ENCODE results near the gene NAT16.
"Not testable (repeated sequence)": the region's sequence is repeated elsewhere in the genome, so short reads cannot be mapped to it uniquely, and the experiment has no call there.

Gene NAT16

GRCh38 chr7:101180130-101180755 is at the start of gene NAT16:
Gene NAT16 (minus strand): TSS chr7:101180293. CDS start chr7:101174807, 5,486 bp downstream.
- DNase-seq: no peak

- DNase-seq: no peak
These were observed 46.6 kb upstream of the NAT16 start for GRCh38 chr7:101226721-101227120.

DNA sequence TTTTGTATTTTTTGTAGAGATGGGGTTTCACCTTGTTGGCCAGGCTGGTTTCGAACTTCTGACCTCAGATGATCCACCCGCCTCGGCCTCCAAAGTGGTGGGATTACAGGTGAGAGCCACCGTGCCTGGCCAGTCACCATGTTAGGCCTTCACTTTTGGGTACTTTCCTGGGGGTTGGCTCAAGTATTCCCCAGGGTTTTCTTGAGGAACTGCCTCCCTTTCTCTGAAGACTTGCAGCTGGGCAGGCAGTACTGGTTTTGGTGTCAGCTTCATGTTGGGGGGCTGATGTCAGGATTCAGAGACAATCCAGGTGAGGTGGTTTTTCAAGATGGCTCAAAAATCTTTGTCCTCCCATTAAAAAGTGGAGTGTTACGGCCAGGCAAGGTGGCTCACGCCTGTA is 45.6 kb upstream of the NAT16 start:
- no peak for DNase-seq

DNA sequence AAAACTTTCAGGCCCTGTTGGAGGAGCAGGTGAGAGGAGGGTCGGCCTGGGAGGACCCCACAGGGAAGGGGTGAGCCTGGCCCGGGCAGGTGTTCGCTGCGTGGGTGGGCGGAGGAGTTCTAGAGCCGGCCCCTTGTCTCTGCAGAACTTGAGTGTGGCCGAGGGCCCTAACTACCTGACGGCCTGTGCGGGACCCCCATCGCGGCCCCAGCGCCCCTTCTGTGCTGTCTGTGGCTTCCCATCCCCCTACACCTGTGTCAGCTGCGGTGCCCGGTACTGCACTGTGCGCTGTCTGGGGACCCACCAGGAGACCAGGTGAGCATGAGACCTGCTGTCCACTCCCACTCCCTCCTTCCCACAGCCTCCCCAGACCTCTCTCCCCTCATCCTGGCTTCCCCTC is 43.4 kb upstream of the NAT16 start:
- DNase-seq: no peak

- no peak for DNase-seq
These were observed 42.3 kb upstream of the NAT16 start for GRCh38 chr7:101222275-101222830.

- no peak for DNase-seq
These were observed 40.2 kb upstream of the NAT16 start for GRCh38 chr7:101220295-101220694.

- no peak for DNase-seq
These were observed 38.4 kb upstream of the NAT16 start for GRCh38 chr7:101218236-101219125.

- peak; percentile 97 for DNase-seq
These were observed 37.5 kb upstream of the NAT16 start, which contains the start of the genes PLOD3 and ZNHIT1 for GRCh38 chr7:101217388-101218235. Gene PLOD3 (minus strand): TSS chr7:101217581. CDS start chr7:101217274, 307 bp downstream. Gene ZNHIT1 (plus strand): TSS chr7:101218165. CDS start chr7:101218196, 31 bp downstream.

DNA sequence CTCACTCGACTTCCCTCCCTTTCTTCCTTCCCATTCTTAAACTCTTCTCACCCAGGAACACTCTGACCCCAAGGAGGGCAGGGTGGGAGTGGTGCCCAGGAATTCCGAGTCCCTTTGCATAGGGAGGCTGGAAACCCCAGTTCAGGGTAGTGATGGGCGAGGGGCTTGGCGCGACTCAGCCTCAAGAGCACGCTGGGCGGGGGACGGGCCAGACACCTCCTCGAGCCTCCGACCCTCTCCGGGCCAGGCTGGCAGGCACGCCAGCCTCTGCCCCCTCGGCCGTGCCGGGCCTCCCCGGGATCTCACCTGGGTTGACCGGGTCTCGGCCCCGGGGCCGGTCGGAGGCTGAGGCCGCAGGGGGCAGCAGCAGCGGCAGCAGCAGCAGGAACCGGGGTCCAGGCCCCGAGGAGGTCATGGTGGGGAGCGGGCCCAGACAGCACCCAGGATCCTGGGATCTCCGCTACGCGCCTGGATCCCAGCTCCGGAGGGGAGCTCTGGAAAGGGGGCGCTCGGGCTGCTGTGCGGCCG is 36.8 kb upstream of the NAT16 start:
- DNase-seq: no peak

DNA sequence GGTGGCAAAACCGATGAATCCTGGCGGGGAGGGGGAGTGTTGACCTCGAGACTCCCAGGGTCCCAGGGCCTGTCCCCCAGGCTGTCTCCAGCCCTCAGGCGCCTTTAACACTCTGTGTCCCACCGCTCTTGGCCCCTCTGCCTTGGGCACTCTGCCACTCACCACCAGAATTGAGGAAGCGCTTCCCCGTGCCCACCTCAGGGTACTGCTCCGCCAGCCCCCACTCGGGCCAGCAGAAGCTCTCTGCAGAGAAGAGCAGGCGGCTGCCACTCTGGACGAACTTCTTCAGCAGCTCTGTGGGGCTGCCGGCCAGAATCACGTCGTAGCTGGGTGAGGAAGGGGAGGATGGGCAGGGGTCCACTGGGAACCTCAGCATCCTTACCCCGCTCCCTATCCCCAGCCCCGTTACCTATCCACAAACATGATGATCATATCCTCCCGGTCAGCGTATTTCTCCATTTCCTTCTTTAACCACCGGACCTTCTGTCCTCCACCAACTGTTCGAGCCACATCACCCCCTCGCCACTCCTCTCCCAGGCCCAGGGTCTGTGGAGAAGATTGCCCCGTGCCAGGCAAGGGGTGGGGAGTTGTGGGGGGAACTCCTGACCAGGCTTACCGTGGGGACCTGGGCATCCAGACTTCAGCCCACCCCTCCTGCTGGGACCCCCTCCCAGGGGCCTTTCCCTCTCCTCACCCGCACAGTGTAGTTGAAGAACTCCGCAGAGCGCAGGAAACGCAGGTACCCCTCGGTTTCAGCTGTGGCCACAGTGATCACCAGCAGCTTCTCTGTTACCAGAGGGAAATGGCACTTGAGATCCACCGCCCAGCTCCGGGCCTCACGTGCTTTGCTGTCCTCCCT is 36.1 kb upstream of the NAT16 start:
- DNase-seq: no peak

GRCh38 chr7:101212014-101212413 is 31.9 kb upstream of the NAT16 start:
- DNase-seq: no peak

GRCh38 chr7:101211501-101211900 is 31.4 kb upstream of the NAT16 start:
- DNase-seq: no peak

DNA sequence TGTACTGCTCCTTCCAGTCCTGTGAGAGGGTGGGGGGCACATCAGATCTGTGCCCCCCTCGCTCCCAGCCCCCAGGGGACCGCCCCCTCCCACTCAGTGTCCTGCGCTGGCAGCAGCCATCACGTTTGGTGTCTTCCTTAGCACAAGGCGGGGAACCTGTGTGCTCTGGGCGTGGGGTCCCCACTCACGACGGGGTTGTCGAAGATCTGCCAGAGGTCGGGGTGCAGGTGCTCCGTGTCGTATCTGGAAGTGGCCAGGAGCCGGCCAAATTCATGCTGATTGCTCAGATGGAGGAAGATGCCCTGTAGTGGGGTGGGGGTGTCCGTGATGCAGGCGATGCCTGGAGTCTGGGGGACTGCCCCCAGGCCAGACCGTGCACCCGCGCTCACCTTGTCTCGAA is 30.1 kb upstream of the NAT16 start:
- DNase-seq: no peak

- DNase-seq: no peak
These were observed 28.7 kb upstream of the NAT16 start for GRCh38 chr7:101208794-101209193.

DNA sequence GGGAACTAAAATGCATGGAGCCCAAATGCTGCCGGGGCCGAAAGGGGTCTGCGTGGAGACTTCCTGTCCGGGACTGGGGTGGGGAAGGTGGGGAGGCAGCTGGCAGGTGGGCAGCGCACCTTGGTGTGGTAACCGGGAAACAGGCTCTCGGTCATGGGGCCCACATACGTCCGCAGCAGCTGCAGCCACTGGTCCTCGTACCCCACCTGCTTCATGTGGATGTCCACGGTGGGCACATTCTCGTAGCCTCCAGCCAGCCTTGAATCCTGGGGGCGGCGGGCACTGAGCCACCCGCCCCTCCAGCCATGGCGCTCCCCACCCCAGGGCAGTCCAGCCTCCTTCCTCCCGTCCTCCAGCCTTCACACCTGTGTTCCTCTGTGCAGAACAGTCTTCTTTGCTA is 27.4 kb upstream of the NAT16 start:
- DNase-seq: no peak

- DNase-seq: no peak
These were observed 26.6 kb upstream of the NAT16 start for GRCh38 chr7:101206665-101207042.

GRCh38 chr7:101205901-101206664 is 26.0 kb upstream of the NAT16 start:
- DNase-seq: no peak

GRCh38 chr7:101203740-101204738 is 23.9 kb upstream of the NAT16 start:
- not testable (repeated sequence) for DNase-seq

DNA sequence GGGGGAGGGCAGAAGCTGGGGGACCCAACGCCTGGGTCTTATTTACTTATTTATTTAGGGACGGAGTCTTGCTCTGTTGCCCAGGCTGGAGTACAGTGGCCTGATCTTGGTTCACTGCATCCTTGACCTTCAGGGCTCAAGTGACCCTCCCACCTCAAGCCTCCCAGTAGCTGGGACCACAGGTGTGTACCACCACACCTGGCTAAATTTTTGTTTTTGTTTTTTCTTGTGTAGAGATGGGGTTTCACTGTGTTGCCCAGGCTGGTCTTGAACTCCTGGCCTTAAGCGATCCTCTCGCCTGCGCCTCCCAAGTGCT is 22.5 kb upstream of the NAT16 start:
- DNase-seq: no peak

Measured in NCI-H146 (cell line).